MM.1S (cell line): ENCODE data around the gene DSC1.

Experiments used
- DNase-seq: peaks from one replicate; pipeline ENCODE4 v3.0.0-alpha.2; 2015
- H2AFZ ChIP-seq: fragments of 300-600 bp; sonication (generic); 2 replicates; pipeline ENCODE4 v1.6.0; 2016; ENCODE audit warnings: antibody characterized with exemption, low read length
- H3F3A ChIP-seq: fragments of 300-600 bp; sonication (generic); 2 replicates; pipeline ENCODE4 v1.6.1; 2016; ENCODE audit warnings: mild to moderate bottlenecking, antibody characterized with exemption, low read length, moderate library complexity, mixed read lengths; ENCODE audit not compliant: insufficient read depth
- H3K27ac ChIP-seq: fragments of 300-600 bp; sonication (generic); 2 replicates; pipeline ENCODE4 v1.5.1; 2016; ENCODE audit warnings: mild to moderate bottlenecking, low read length
- H3K27me3 ChIP-seq: fragments of 300-600 bp; sonication (generic); replicated peaks from 2 replicates; pipeline ENCODE4 v1.6.0; 2016; ENCODE audit warnings: low read length; ENCODE audit not compliant: insufficient read depth
- H3K36me3 ChIP-seq: fragments of 300-600 bp; sonication (generic); replicated peaks from 2 replicates; pipeline ENCODE4 v1.6.1; 2016; ENCODE audit warnings: mild to moderate bottlenecking, low read length, mixed read lengths; ENCODE audit not compliant: insufficient read depth
- H3K4me1 ChIP-seq: fragments of 300-600 bp; sonication (generic); 2 replicates; pipeline ENCODE4 v1.6.1; 2016; ENCODE audit warnings: low read length, mixed read lengths
- H3K4me2 ChIP-seq: fragments of 300-600 bp; sonication (generic); 2 replicates; pipeline ENCODE4 v1.6.0; 2016; ENCODE audit warnings: low read depth, low read length
- H3K4me3 ChIP-seq: fragments of 300-600 bp; sonication (generic); 2 replicates; pipeline ENCODE4 v1.5.1; 2016; ENCODE audit warnings: low read length, mixed read lengths
- H3K79me2 ChIP-seq: fragments of 300-600 bp; sonication (generic); 2 replicates; pipeline ENCODE4 v1.6.1; 2016; ENCODE audit warnings: mixed run types, low read length, mixed read lengths
- H3K9ac ChIP-seq: fragments of 300-600 bp; sonication (generic); 2 replicates; pipeline ENCODE4 v1.6.1; 2016; ENCODE audit warnings: low read length, mixed read lengths
- H3K9me2 ChIP-seq: fragments of 300-600 bp; sonication (generic); replicated peaks from 2 replicates; pipeline ENCODE4 v1.6.1; 2016; ENCODE audit warnings: mild to moderate bottlenecking, low read length, mixed read lengths; ENCODE audit not compliant: insufficient read depth
- H3K9me3 ChIP-seq: fragments of 300-600 bp; sonication (generic); replicated peaks from 2 replicates; pipeline ENCODE4 v1.6.1; 2016; ENCODE audit warnings: mild to moderate bottlenecking, low read length, mixed read lengths; ENCODE audit not compliant: insufficient read depth
- H4K20me1 ChIP-seq: fragments of 300-600 bp; sonication (generic); 2 replicates; pipeline ENCODE4 v1.6.1; 2016; ENCODE audit warnings: mild to moderate bottlenecking, low read length, moderate library complexity, mixed read lengths; ENCODE audit not compliant: insufficient read depth
- CTCF ChIP-seq: fragments of 300-600 bp; sonication (generic); IDR thresholded peaks from 2 replicates; pipeline ENCODE4 v1.5.1; 2016; ENCODE audit warnings: antibody characterized with exemption, low read length, mixed read lengths
- EZH2 ChIP-seq: fragments of 300-600 bp; sonication (generic); optimal IDR thresholded peaks from 2 replicates; pipeline ENCODE3; 2017; ENCODE audit warnings: low read depth, mild to moderate bottlenecking, antibody characterized with exemption, low read length, mixed read lengths
- EZH2phosphoT487 ChIP-seq: fragments of 300-600 bp; sonication (generic); IDR thresholded peaks from 2 replicates; pipeline ENCODE4 v1.6.1; 2018; ENCODE audit warnings: antibody characterized with exemption, low read length

Gene DSC1

GRCh38 chr18:31120594-31120993 is 42.1 kb downstream of the DSC1 start:
- DNase-seq = peak; percentile 28
- no peaks in the 10 kb centered on the region for H3K79me2 ChIP-seq
- H4K20me1 ChIP-seq = no peaks in the 10 kb centered on the region
- H3K4me2 ChIP-seq = peak overlapping the region; percentile 16; the same call in 1 of the 2 replicates
- peaks cover 6% of the 10 kb centered on the region for H3K4me1 ChIP-seq
- no peak overlapping the region for H3K27ac ChIP-seq
- H3K9ac ChIP-seq = no peak overlapping the region
- H3K27me3 ChIP-seq = no peaks in the 10 kb centered on the region
- no peak overlapping the region for H2AFZ ChIP-seq
- H3F3A ChIP-seq = no peaks in the 10 kb centered on the region
- no peaks in the 10 kb centered on the region for H3K36me3 ChIP-seq
- no peak overlapping the region for H3K4me3 ChIP-seq
- TF ChIP-seq CTCF (no peak), EZH2 (no peak), EZH2phosphoT487 (no peak)
- no peaks in the 10 kb centered on the region for H3K9me2 ChIP-seq
- H3K9me3 ChIP-seq = no peaks in the 10 kb centered on the region

GRCh38 chr18:31116853-31117595 is 45.6 kb downstream of the DSC1 start:
- TF ChIP-seq CTCF (no peak), EZH2phosphoT487 (no peak), EZH2 (no peak)
- Histone ChIP-seq H3F3A (no peaks in the 10 kb centered on the region), H3K27ac (no peak overlapping the region), H3K4me3 (no peak overlapping the region), H3K9ac (no peak overlapping the region), H2AFZ (no peak overlapping the region), H3K9me2 (no peaks in the 10 kb centered on the region), H3K4me2 (no peak overlapping the region), H3K27me3 (no peaks in the 10 kb centered on the region), H3K36me3 (no peaks in the 10 kb centered on the region), H3K4me1 (peaks cover 6% of the 10 kb centered on the region), H3K9me3 (no peaks in the 10 kb centered on the region), H3K79me2 (no peaks in the 10 kb centered on the region), H4K20me1 (no peaks in the 10 kb centered on the region)
- no peak for DNase-seq

- Histone ChIP-seq H3K4me1 (no peaks in the 10 kb centered on the region), H3K27me3 (no peaks in the 10 kb centered on the region), H3K9me2 (no peaks in the 10 kb centered on the region), H2AFZ (no peak overlapping the region), H3K9me3 (no peaks in the 10 kb centered on the region), H3K4me2 (no peak overlapping the region), H3K9ac (no peak overlapping the region), H4K20me1 (no peaks in the 10 kb centered on the region), H3K36me3 (no peaks in the 10 kb centered on the region), H3F3A (no peaks in the 10 kb centered on the region), H3K27ac (no peak overlapping the region), H3K4me3 (no peak overlapping the region), H3K79me2 (no peaks in the 10 kb centered on the region)
- no peak for DNase-seq
- TF ChIP-seq EZH2 = no peak
- TF ChIP-seq EZH2phosphoT487 = no peak
- TF ChIP-seq CTCF = no peak
Observed at GRCh38 chr18:31112804-31113203, 49.9 kb downstream of the DSC1 start.
